Naive B cell (primary cell): ENCODE measurements around the gene MYDGF. TPM values are rescaled to one million over a fixed set of nuclear protein-coding genes. Genes with fewer than 3 reads are reported as not detected.

Experiments
- ATAC-seq, 2 donors: fragments of 150-1000 bp; cut with Tn5 transposase; 2 replicates each; pipeline ENCODE4 v1.10.0; 2021; ENCODE audit warnings: low read depth in 2 of 2, mild to moderate bottlenecking in 2 of 2, moderate library complexity in 2 of 2
- DNase-seq: peaks from one replicate; pipeline ENCODE4 v3.0.0; 2022
- H3K27ac Mint-ChIP-seq, 6 donors: one replicate each; pipeline ENCODE4 v1.8.0; 2020 to 2022; ENCODE audit warnings: mild to moderate bottlenecking in 6 of 6, mixed read lengths in 6 of 6, moderate library complexity in 5 of 6, inconsistent platforms in 2 of 6
- H3K27me3 Mint-ChIP-seq, 3 donors: one replicate each; pipeline ENCODE4 v1.8.0; 2021 to 2022; ENCODE audit warnings: mixed read lengths in 3 of 3, mild to moderate bottlenecking in 1 of 3
- H3K36me3 Mint-ChIP-seq, 2 donors: one replicate each; pipeline ENCODE4 v1.8.0; 2020 to 2022; ENCODE audit warnings: mixed read lengths in 2 of 2, inconsistent platforms in 1 of 2, mild to moderate bottlenecking in 1 of 2
- H3K4me1 Mint-ChIP-seq, 3 donors: one replicate each; pipeline ENCODE4 v1.8.0; 2020 to 2022; ENCODE audit warnings: mixed read lengths in 3 of 3, inconsistent platforms in 1 of 3, mild to moderate bottlenecking in 1 of 3, moderate library complexity in 1 of 3
- H3K4me3 Mint-ChIP-seq, 8 donors: one replicate each; pipeline ENCODE4 v1.8.0; 2020 to 2022; ENCODE audit warnings: mild to moderate bottlenecking in 8 of 8, mixed read lengths in 8 of 8, moderate library complexity in 8 of 8, inconsistent platforms in 2 of 8
- H3K9me3 Mint-ChIP-seq, 7 donors: one replicate each; pipeline ENCODE4 v1.8.0; 2020 to 2022; ENCODE audit warnings: mixed read lengths in 7 of 7, mild to moderate bottlenecking in 5 of 7, inconsistent platforms in 2 of 7, moderate library complexity in 1 of 7
- polyA plus RNA-seq, 6 donors: library from polyadenylated mRNA; unstranded; fragments of 300-500 nt; fragmentation: Illumina TruSeq; gene quantifications; one replicate each; pipeline ENCODE4 v1.2.3, GENCODE V29; 2021; ENCODE audit warnings: low read depth in 6 of 6

MYDGF gene
- polyA plus RNA-seq, 6 donors from 2014 or later: 80.0 to 105 (median 83.2) TPM

GRCh38 chr19:4639531-4640246 is 30.5 kb downstream of the MYDGF start:
- ATAC-seq (peak; percentile 5), DNase-seq (no peak)
- H3K4me1 Mint-ChIP-seq: peaks cover 27 to 52% (median 48%) of the 10 kb centered on the region in 3 donors
- H3K9me3 Mint-ChIP-seq: no peaks in the 10 kb centered on the region
- peak overlapping the region; percentile 82 to 98 (median 94) for H3K27ac Mint-ChIP-seq
- H3K27me3 Mint-ChIP-seq: no peaks in the 10 kb centered on the region
- H3K36me3 Mint-ChIP-seq: no peaks in the 10 kb centered on the region
- H3K4me3 Mint-ChIP-seq: peak overlapping the region; percentile 85 to 98 (median 97)

GRCh38 chr19:4638828-4639530 is 31.2 kb downstream of the MYDGF start, which contains the start of gene TNFAIP8L1:
TNFAIP8L1 (plus strand) TSS chr19:4639516; CDS start chr19:4651870, 12,354 bp downstream.
- peak; percentile 98 for DNase-seq
- peaks cover 0 to 5% (median 0%) of the 10 kb centered on the region in 3 donors for H3K27me3 Mint-ChIP-seq
- H3K36me3 Mint-ChIP-seq: no peaks in the 10 kb centered on the region
- ATAC-seq: peak; percentile 86
- H3K9me3 Mint-ChIP-seq: no peaks in the 10 kb centered on the region
- peak within 1 kb of the TSS; percentile 85 to 98 (median 97) for H3K4me3 Mint-ChIP-seq
- H3K27ac Mint-ChIP-seq: peak within 1 kb of the TSS; percentile 96 to 99 (median 99)
- H3K4me1 Mint-ChIP-seq: peaks cover 27 to 52% (median 51%) of the 10 kb centered on the region in 3 donors

- Mint-ChIP-seq H3K4me1 (peaks cover 28 to 56% (median 50%) of the 10 kb centered on the region in 3 donors), H3K27me3 (peaks cover 0 to 5% (median 0%) of the 10 kb centered on the region in 3 donors), H3K27ac (peak overlapping the region in 4 of 6 donors; percentile 15 to 99 (median 98)), H3K4me3 (peak overlapping the region in 5 of 8 donors; percentile 35 to 93 (median 85)), H3K9me3 (no peaks in the 10 kb centered on the region), H3K36me3 (no peaks in the 10 kb centered on the region)
- DNase-seq (no peak), ATAC-seq (no peak)
These were observed 31.8 kb downstream of the MYDGF start for GRCh38 chr19:4638317-4638716.

- Mint-ChIP-seq H3K27me3 (peaks cover 0 to 5% (median 0%) of the 10 kb centered on the region in 3 donors), H3K36me3 (no peaks in the 10 kb centered on the region), H3K4me3 (peak overlapping the region; percentile 33 to 86 (median 73)), H3K4me1 (peaks cover 27 to 50% (median 42%) of the 10 kb centered on the region in 3 donors), H3K9me3 (peaks cover 0 to 1% (median 0%) of the 10 kb centered on the region in 7 donors), H3K27ac (peak overlapping the region in 2 of 6 donors; percentile 54 to 80)
- DNase-seq: no peak
- ATAC-seq: no peak
These were observed 33.4 kb downstream of the MYDGF start for GRCh38 chr19:4636761-4637160.

GRCh38 chr19:4636151-4636717 is 33.9 kb downstream of the MYDGF start:
- ATAC-seq: peak in 1 of 2 donors; percentile 15

GRCh38 chr19:4635754-4636116 is 34.4 kb downstream of the MYDGF start:
- no peaks in the 10 kb centered on the region for H3K36me3 Mint-ChIP-seq
- peaks cover 0 to 1% (median 0%) of the 10 kb centered on the region in 7 donors for H3K9me3 Mint-ChIP-seq
- H3K4me1 Mint-ChIP-seq: peaks cover 20 to 44% (median 36%) of the 10 kb centered on the region in 3 donors
- ATAC-seq: no peak
- peak overlapping the region in 7 of 8 donors; percentile 38 to 79 (median 71) for H3K4me3 Mint-ChIP-seq
- DNase-seq: no peak
- H3K27me3 Mint-ChIP-seq: peaks cover 0 to 5% (median 0%) of the 10 kb centered on the region in 3 donors
- peak overlapping the region in 1 of 6 donors; percentile 47 for H3K27ac Mint-ChIP-seq

More at GRCh38 chr19:4636151-4636717, 33.9 kb downstream of the MYDGF start:
- Mint-ChIP-seq H3K27me3 (peaks cover 0 to 5% (median 0%) of the 10 kb centered on the region in 3 donors), H3K36me3 (no peaks in the 10 kb centered on the region), H3K4me1 (peaks cover 23 to 47% (median 38%) of the 10 kb centered on the region in 3 donors), H3K4me3 (peak overlapping the region; percentile 38 to 86 (median 74)), H3K27ac (peak overlapping the region in 4 of 6 donors; percentile 12 to 80 (median 60)), H3K9me3 (peaks cover 0 to 1% (median 0%) of the 10 kb centered on the region in 7 donors)
- DNase-seq: peak; percentile 76

- DNase-seq (peak; percentile 39), ATAC-seq (peak; percentile 48 to 49)
- Mint-ChIP-seq H3K9me3 (peaks cover 0 to 1% (median 0%) of the 10 kb centered on the region in 7 donors), H3K4me3 (peak overlapping the region in 4 of 8 donors; percentile 23 to 79 (median 58)), H3K27me3 (peaks cover 0 to 5% (median 0%) of the 10 kb centered on the region in 3 donors), H3K27ac (peak overlapping the region in 3 of 6 donors; percentile 14 to 46 (median 42)), H3K4me1 (peaks cover 10 to 22% (median 21%) of the 10 kb centered on the region in 3 donors), H3K36me3 (no peaks in the 10 kb centered on the region)
These were observed 36.8 kb downstream of the MYDGF start for GRCh38 chr19:4633140-4633967.

- H3K27ac Mint-ChIP-seq: no peak overlapping the region
- H3K36me3 Mint-ChIP-seq: no peaks in the 10 kb centered on the region
- no peaks in the 10 kb centered on the region for H3K4me1 Mint-ChIP-seq
- no peak overlapping the region for H3K4me3 Mint-ChIP-seq
- H3K9me3 Mint-ChIP-seq: peaks cover 0 to 3% (median 0%) of the 10 kb centered on the region in 7 donors
- no peak for ATAC-seq
- no peak for DNase-seq
- peaks cover 3 to 23% (median 10%) of the 10 kb centered on the region in 3 donors for H3K27me3 Mint-ChIP-seq
These were observed 45.3 kb downstream of the MYDGF start for GRCh38 chr19:4624733-4625362.

- Mint-ChIP-seq H3K36me3 (no peaks in the 10 kb centered on the region), H3K4me1 (peaks cover 0 to 3% (median 0%) of the 10 kb centered on the region in 3 donors), H3K27ac (peak overlapping the region in 1 of 6 donors; percentile 33), H3K9me3 (peaks cover 0 to 3% (median 0%) of the 10 kb centered on the region in 7 donors), H3K27me3 (peaks cover 3 to 28% (median 16%) of the 10 kb centered on the region in 3 donors), H3K4me3 (no peak overlapping the region)
- no peak for DNase-seq
- no peak for ATAC-seq
These were observed 45.8 kb downstream of the MYDGF start for GRCh38 chr19:4624301-4624700.

GRCh38 chr19:4622695-4623421 is 47.3 kb downstream of the MYDGF start:
- Mint-ChIP-seq H3K27me3 (peaks cover 3 to 31% (median 28%) of the 10 kb centered on the region in 3 donors), H3K27ac (no peak overlapping the region), H3K4me3 (no peak overlapping the region), H3K9me3 (peaks cover 0 to under 1% (median 0%) of the 10 kb centered on the region in 7 donors), H3K4me1 (peaks cover 0 to 3% (median 0%) of the 10 kb centered on the region in 3 donors), H3K36me3 (no peaks in the 10 kb centered on the region)
- DNase-seq (no peak), ATAC-seq (no peak)

- DNase-seq (no peak), ATAC-seq (no peak)
- H3K9me3 Mint-ChIP-seq: no peaks in the 10 kb centered on the region
- no peaks in the 10 kb centered on the region for H3K36me3 Mint-ChIP-seq
- peaks cover 1 to 37% (median 34%) of the 10 kb centered on the region in 3 donors for H3K27me3 Mint-ChIP-seq
- peaks cover 0 to 3% (median 0%) of the 10 kb centered on the region in 3 donors for H3K4me1 Mint-ChIP-seq
- no peak overlapping the region for H3K27ac Mint-ChIP-seq
- peak overlapping the region in 1 of 8 donors; percentile 47 for H3K4me3 Mint-ChIP-seq
These were observed 49.5 kb downstream of the MYDGF start for GRCh38 chr19:4620675-4621074.
